ENCODE results near the gene CEMIP2. TPM values are rescaled to one million over a fixed set of nuclear protein-coding genes. Genes with fewer than 3 reads are reported as not detected.

The CEMIP2 gene
- polyA plus RNA-seq, 1 of the 3 experiments (the other 2 are of a cell fraction): 39.8 TPM

DNA sequence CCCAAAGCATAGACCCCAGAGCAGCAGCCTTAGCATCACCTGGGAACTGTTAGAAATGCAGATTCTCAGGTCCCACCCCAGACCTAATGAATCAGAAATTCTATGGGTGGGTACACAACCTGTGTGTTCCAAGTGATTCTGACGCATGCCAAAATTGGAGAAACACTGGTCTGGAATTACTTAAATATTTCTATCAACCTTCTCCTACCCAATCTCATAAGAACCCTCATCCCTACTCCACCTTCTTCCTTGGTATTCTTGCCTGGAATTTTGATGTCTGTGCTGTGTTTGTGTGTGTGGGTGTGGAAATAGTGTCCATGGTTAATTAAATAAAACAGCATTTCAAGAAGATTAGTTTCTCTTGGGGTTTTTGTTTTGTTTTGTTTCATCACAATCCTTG is 111.8 kb downstream of the CEMIP2 start:
- Histone ChIP-seq H3K27me3 (ENCODE audit: insufficient read depth) (peaks cover 28% of the 10 kb centered on the region; the same call in 1 of the 2 replicates), H3K9ac (no peak overlapping the region), H3K4me1 (ENCODE audit: control insufficient read depth in 1 of 2, insufficient read depth in 2 of 2, low read depth in 1 of 2, low read length in 1 of 2) (no peaks in the 10 kb centered on the region), H4K20me1 (ENCODE audit: insufficient read depth) (no peaks in the 10 kb centered on the region), H3K4me2 (no peak overlapping the region), H3K9me2 (no peaks in the 10 kb centered on the region), H3K4me3 (ENCODE audit: low read depth in 2 of 2, low read length in 1 of 2) (no peak overlapping the region), H3K27ac (ENCODE audit: low read depth in 2 of 2, low read length in 1 of 2) (no peak overlapping the region), H2AFZ (ENCODE audit: low read depth) (no peak overlapping the region), H3F3A (replicated peaks; ENCODE audit: insufficient read depth) (no peaks in the 10 kb centered on the region), H3K9me3 (no peaks in the 10 kb centered on the region), H3K36me3 (replicated peaks in 1 of 2; ENCODE audit: control insufficient read depth in 1 of 2, insufficient read depth in 2 of 2, low read length in 1 of 2) (no peaks in the 10 kb centered on the region), H3K79me2 (ENCODE audit: insufficient read depth) (no peaks in the 10 kb centered on the region)
- POLR2A ChIA-PET: no interaction called here
- no peak for DNase-seq
- CTCF ChIA-PET: no interaction called here
- WGBS (ENCODE audit: low lambda C conversion rate): 36% methylated on average over 1 of the region's 1 CpG
- no peak for TF ChIP-seq RCOR1 (IDR thresholded peaks at IDR 0.05; ENCODE audit: low read length)
- TF ChIP-seq FOXM1 (IDR thresholded peaks at IDR 0.05; ENCODE audit: low read depth): no peak
- no peak for TF ChIP-seq FOXJ3 (CRISPR knock-in tag; IDR thresholded peaks at IDR 0.05)
- TF ChIP-seq RFX5 (IDR thresholded peaks at IDR 0.05; ENCODE audit: low read length): no peak

GRCh38 chr9:71655778-71656177 is 112.5 kb downstream of the CEMIP2 start:
- TF ChIP-seq PBX3 (IDR thresholded peaks at IDR 0.05) (no peak), YY1 (IDR thresholded peaks at IDR 0.05; ENCODE audit: low read depth) (no peak), TCF12 (IDR thresholded peaks at IDR 0.05) (no peak), NRF1 (IDR thresholded peaks at IDR 0.05; ENCODE audit: low read depth, low read length) (no peak), JUND (IDR thresholded peaks at IDR 0.05) (no peak), SMC3 (IDR thresholded peaks at IDR 0.05; ENCODE audit: low read depth, low read length) (no peak), RAD21 (IDR thresholded peaks at IDR 0.05; ENCODE audit: low read length) (no peak), FOSL2 (IDR thresholded peaks at IDR 0.05; ENCODE audit: borderline replicate concordance, low read depth) (no peak), NFIC (IDR thresholded peaks at IDR 0.05; ENCODE audit: borderline replicate concordance) (no peak), CHD2 (IDR thresholded peaks at IDR 0.05; ENCODE audit: low read length, partially characterized antibody) (no peak), RXRA (IDR thresholded peaks at IDR 0.05; ENCODE audit: borderline replicate concordance, low read depth) (no peak), EZH2phosphoT487 (IDR thresholded peaks at IDR 0.05; ENCODE audit: borderline replicate concordance, low read depth) (no peak), SIN3A (IDR thresholded peaks at IDR 0.05; ENCODE audit: borderline replicate concordance, low read depth, low read length) (no peak), TAF1 (IDR thresholded peaks at IDR 0.05; ENCODE audit: borderline replicate concordance, low read depth, low read length) (no peak), POLR2AphosphoS5 (IDR thresholded peaks at IDR 0.05; ENCODE audit: low read depth, low read length) (no peak), RCOR1 (IDR thresholded peaks at IDR 0.05; ENCODE audit: low read length) (no peak), IRF3 (IDR thresholded peaks at IDR 0.05; ENCODE audit: low read depth, low read length) (no peak), GATA2 (CRISPR knock-in tag; IDR thresholded peaks at IDR 0.05) (no peak)
- TF ChIP-seq, protein P1, sequence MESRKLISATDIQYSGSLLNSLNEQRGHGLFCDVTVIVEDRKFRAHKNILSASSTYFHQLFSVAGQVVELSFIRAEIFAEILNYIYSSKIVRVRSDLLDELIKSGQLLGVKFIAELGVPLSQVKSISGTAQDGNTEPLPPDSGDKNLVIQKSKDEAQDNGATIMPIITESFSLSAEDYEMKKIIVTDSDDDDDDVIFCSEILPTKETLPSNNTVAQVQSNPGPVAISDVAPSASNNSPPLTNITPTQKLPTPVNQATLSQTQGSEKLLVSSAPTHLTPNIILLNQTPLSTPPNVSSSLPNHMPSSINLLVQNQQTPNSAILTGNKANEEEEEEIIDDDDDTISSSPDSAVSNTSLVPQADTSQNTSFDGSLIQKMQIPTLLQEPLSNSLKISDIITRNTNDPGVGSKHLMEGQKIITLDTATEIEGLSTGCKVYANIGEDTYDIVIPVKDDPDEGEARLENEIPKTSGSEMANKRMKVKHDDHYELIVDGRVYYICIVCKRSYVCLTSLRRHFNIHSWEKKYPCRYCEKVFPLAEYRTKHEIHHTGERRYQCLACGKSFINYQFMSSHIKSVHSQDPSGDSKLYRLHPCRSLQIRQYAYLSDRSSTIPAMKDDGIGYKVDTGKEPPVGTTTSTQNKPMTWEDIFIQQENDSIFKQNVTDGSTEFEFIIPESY (IDR thresholded peaks at IDR 0.05; ENCODE audit: borderline replicate concordance, low read depth): no peak
- CTCF ChIA-PET: no interaction called here
- no peaks in the 10 kb centered on the region for H3F3A ChIP-seq (replicated peaks; ENCODE audit: insufficient read depth)
- H3K4me2 ChIP-seq: no peak overlapping the region
- no peaks in the 10 kb centered on the region for H3K4me1 ChIP-seq (ENCODE audit: control insufficient read depth in 1 of 2, insufficient read depth in 2 of 2, low read depth in 1 of 2, low read length in 1 of 2)
- peaks cover 24% of the 10 kb centered on the region; the same call in 1 of the 2 replicates for H3K27me3 ChIP-seq (ENCODE audit: insufficient read depth)
- no peak overlapping the region for H3K9ac ChIP-seq
- DNase-seq: no peak
- no peak overlapping the region for H3K4me3 ChIP-seq (ENCODE audit: low read depth in 2 of 2, low read length in 1 of 2)
- H3K36me3 ChIP-seq (replicated peaks in 1 of 2; ENCODE audit: control insufficient read depth in 1 of 2, insufficient read depth in 2 of 2, low read length in 1 of 2): no peaks in the 10 kb centered on the region
- H3K79me2 ChIP-seq (ENCODE audit: insufficient read depth): no peaks in the 10 kb centered on the region
- no peaks in the 10 kb centered on the region for H4K20me1 ChIP-seq (ENCODE audit: insufficient read depth)
- no peak overlapping the region for H3K27ac ChIP-seq (ENCODE audit: low read depth in 2 of 2, low read length in 1 of 2)
- WGBS (ENCODE audit: low lambda C conversion rate): 0% methylated on average over 1 of the region's 1 CpG
- POLR2A ChIA-PET: no interaction called here
- no peaks in the 10 kb centered on the region for H3K9me3 ChIP-seq
- H2AFZ ChIP-seq (ENCODE audit: low read depth): no peak overlapping the region
- no peaks in the 10 kb centered on the region for H3K9me2 ChIP-seq
